ENCODE data around the gene TK2.

GRCh38 chr16:66529475-66529874 is 20.4 kb downstream of the TK2 start:
- TF ChIP-seq CTCF (IDR thresholded peaks at IDR 0.05) (no peak), EP300 (IDR thresholded peaks at IDR 0.05) (no peak), FOSL2 (IDR thresholded peaks at IDR 0.05) (no peak), FOSL2 (CRISPR knock-in tag; IDR thresholded peaks at IDR 0.05) (no peak)
